ENCODE results near the gene FOCAD.

The FOCAD gene

DNA sequence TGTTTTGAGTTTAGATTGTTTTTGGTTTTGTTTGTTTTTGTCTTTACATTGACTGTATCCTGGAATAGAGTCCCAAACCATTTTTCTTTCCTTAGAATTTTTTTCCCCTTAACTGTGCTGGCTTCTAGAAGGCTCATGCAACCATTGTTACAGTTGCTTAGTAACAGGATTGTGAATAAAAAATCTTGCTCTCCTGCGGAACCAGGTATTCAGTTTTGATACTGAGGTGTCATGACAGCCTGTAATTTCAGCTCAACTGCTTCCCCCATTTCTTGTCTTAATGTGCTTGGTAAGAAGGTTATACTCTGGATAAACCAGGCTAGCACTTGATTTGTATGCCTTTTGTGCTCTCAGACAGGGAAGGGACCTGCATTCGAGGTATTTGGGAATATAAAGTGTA, 42.1 kb downstream of the FOCAD start:
- Histone ChIP-seq H3K4me3 (ENCODE audit: low read depth in 1 of 5, low read length in 5 of 5) (no peak overlapping the region), H3K9me3 (ENCODE audit: control insufficient read depth in 5 of 5, low read length in 5 of 5) (no peaks in the 10 kb centered on the region), H3K4me1 (ENCODE audit: control insufficient read depth in 5 of 5, insufficient read depth in 5 of 5, low read length in 5 of 5) (peaks cover 0 to 4% (median 0%) of the 10 kb centered on the region in 5 donors), H3K27ac (ENCODE audit: low read depth, low read length) (no peak overlapping the region), H3K27me3 (ENCODE audit: control insufficient read depth in 5 of 5, insufficient read depth in 4 of 5, low read length in 5 of 5) (no peaks in the 10 kb centered on the region), H3K9ac (ENCODE audit: low read length in 5 of 5) (no peak overlapping the region), H3K36me3 (ENCODE audit: control insufficient read depth in 5 of 5, insufficient read depth in 5 of 5, low read length in 5 of 5) (peaks cover 3 to 13% (median 7%) of the 10 kb centered on the region in 5 donors)

DNA sequence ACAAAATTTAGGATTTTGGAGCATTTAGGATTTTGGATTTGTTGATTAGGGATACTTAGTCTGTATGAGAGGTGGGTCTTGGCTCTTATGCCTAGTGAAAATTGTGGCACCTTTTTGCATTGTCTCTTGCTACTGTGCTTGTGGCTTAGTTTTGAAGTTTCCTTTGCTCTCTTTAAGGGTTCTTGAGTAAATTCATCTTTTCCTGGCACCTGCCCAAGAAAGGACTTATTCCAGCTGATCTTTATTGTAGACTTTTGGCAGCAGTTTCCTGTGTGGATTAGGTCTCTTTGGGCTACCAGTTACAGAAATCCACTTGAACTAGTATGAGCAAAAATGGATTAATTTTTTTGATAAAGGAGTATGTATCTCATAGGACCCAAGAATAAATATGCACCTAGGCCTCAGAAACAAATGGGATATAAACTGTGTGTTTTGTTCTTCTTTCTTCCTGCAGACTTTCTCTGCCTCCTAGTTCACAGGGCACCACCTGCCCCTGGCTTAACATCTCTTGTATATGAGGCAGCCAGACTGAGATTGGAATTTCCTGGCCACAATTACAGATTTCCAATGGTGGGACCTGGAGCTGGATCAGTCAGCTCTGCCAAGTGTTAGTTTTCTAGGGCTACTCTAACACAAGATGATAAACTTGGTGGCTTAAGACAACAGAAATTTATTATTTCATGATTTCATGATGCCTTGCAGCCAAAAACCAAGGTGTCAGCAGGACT, 44.6 kb downstream of the FOCAD start:
- H3K27ac ChIP-seq (ENCODE audit: low read depth, low read length) = no peak overlapping the region

DNA sequence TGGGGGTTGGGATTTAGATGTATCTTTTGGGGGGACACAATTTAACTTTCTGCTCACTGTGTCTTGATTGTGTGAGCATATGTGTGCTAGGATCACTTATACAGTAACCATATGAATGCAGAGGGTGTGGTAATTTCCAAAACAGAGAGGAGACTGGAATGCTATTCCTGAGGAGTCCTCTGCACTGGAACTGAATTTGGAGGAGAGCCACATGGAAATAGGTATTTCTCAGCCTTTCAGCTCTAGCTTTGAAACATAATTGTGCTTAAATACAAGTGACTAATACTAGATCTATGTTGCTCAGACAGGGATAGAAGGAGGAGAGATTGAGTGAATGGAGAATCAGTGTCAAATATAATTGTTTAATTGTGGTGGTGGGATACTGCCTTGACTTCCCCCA, 45.5 kb downstream of the FOCAD start:
- no peak overlapping the region for H3K4me3 ChIP-seq (ENCODE audit: low read depth in 1 of 5, low read length in 5 of 5)
- no peaks in the 10 kb centered on the region for H3K27me3 ChIP-seq (ENCODE audit: control insufficient read depth in 5 of 5, insufficient read depth in 4 of 5, low read length in 5 of 5)
- H3K9ac ChIP-seq (ENCODE audit: low read length in 5 of 5) = no peak overlapping the region
- peaks cover 0 to 4% (median 0%) of the 10 kb centered on the region in 5 donors for H3K4me1 ChIP-seq (ENCODE audit: control insufficient read depth in 5 of 5, insufficient read depth in 5 of 5, low read length in 5 of 5)
- H3K27ac ChIP-seq (ENCODE audit: low read depth, low read length) = no peak overlapping the region
- H3K36me3 ChIP-seq (ENCODE audit: control insufficient read depth in 5 of 5, insufficient read depth in 5 of 5, low read length in 5 of 5) = peaks cover 0 to 5% (median 4%) of the 10 kb centered on the region in 5 donors
- H3K9me3 ChIP-seq (ENCODE audit: control insufficient read depth in 5 of 5, low read length in 5 of 5) = no peaks in the 10 kb centered on the region

More for the DNA sequence above, 44.6 kb downstream of the FOCAD start:
- H3K9ac ChIP-seq (ENCODE audit: low read length in 5 of 5) = no peak overlapping the region
- H3K4me1 ChIP-seq (ENCODE audit: control insufficient read depth in 5 of 5, insufficient read depth in 5 of 5, low read length in 5 of 5) = peaks cover 0 to 4% (median 0%) of the 10 kb centered on the region in 5 donors
- H3K27me3 ChIP-seq (ENCODE audit: control insufficient read depth in 5 of 5, insufficient read depth in 4 of 5, low read length in 5 of 5) = no peaks in the 10 kb centered on the region
- peaks cover 0 to 7% (median 5%) of the 10 kb centered on the region in 5 donors for H3K36me3 ChIP-seq (ENCODE audit: control insufficient read depth in 5 of 5, insufficient read depth in 5 of 5, low read length in 5 of 5)
- H3K4me3 ChIP-seq (ENCODE audit: low read depth in 1 of 5, low read length in 5 of 5) = no peak overlapping the region
- H3K9me3 ChIP-seq (ENCODE audit: control insufficient read depth in 5 of 5, low read length in 5 of 5) = no peaks in the 10 kb centered on the region

DNA sequence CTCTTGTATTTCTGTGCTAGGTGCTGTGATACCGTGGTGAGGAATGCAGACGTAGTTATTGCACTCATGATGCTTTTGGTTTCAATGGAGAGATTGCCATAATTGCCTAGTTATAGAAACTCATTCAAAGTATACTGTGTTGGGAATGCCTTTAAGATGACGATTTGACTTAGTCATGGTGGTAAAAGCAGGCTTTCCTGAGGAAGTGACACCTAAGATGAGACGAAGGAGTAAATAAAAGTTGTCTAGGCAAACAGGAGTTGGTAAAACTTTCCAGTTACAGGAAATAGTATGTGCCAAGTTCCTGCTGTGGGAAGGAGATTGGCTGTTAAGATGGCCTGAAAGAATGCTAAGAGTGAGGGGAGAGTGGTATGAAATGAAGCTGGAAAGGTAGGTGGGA, 48.1 kb downstream of the FOCAD start:
- no peak overlapping the region for H3K9ac ChIP-seq (ENCODE audit: low read length in 5 of 5)
- H3K36me3 ChIP-seq (ENCODE audit: control insufficient read depth in 5 of 5, insufficient read depth in 5 of 5, low read length in 5 of 5) = peaks cover 0 to 5% (median 3%) of the 10 kb centered on the region in 5 donors
- no peaks in the 10 kb centered on the region for H3K27me3 ChIP-seq (ENCODE audit: control insufficient read depth in 5 of 5, insufficient read depth in 4 of 5, low read length in 5 of 5)
- H3K27ac ChIP-seq (ENCODE audit: low read depth, low read length) = no peak overlapping the region
- H3K9me3 ChIP-seq (ENCODE audit: control insufficient read depth in 5 of 5, low read length in 5 of 5) = no peaks in the 10 kb centered on the region
- H3K4me3 ChIP-seq (ENCODE audit: low read depth in 1 of 5, low read length in 5 of 5) = no peak overlapping the region
- peaks cover 0 to 4% (median 0%) of the 10 kb centered on the region in 5 donors for H3K4me1 ChIP-seq (ENCODE audit: control insufficient read depth in 5 of 5, insufficient read depth in 5 of 5, low read length in 5 of 5)

DNA sequence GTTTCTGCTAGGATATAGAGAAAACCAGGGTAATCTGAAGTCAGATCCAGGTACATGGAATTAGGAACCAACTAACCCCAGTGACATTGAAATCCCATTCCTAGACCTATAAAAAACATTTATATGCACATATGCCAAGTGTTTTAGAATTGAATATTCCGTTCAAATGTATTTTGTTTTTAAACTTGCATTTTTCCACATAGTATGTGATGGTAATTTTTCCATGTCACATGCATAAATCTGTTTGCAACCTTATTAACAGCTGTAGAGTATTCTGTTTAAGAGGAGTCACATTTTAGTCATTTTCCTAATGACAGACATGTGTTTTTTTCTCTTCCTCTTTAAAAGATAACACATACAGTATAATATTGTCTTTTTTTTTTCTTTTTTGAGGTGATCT, 50.2 kb downstream of the FOCAD start:
- Histone ChIP-seq H3K27me3 (ENCODE audit: control insufficient read depth in 5 of 5, insufficient read depth in 4 of 5, low read length in 5 of 5) (no peaks in the 10 kb centered on the region), H3K27ac (ENCODE audit: low read depth, low read length) (no peak overlapping the region)

DNA sequence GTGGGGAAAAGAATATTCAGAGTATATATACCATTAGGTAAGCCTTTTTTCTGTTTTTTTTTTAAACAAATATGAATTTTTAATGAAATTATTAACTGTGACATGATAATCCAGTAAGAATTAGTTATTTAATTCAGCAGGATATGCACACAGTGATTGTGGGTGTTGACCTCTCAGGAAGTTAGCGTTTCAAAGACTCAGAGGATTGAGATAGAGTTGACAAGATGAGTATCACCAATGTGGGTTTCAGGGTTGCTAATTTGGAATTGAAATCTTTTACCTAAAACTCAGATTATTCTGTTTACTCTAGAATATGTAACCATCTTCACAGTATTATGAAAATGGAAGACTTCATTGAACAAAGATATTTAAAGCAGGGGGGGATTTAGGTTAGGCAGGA, 56.2 kb downstream of the FOCAD start:
- Histone ChIP-seq H3K27ac (ENCODE audit: low read depth, low read length) (no peak overlapping the region), H3K9me3 (ENCODE audit: control insufficient read depth in 5 of 5, low read length in 5 of 5) (no peaks in the 10 kb centered on the region), H3K9ac (ENCODE audit: low read length in 5 of 5) (no peak overlapping the region)

More for the DNA sequence above, 50.2 kb downstream of the FOCAD start:
- H3K9ac ChIP-seq (ENCODE audit: low read length in 5 of 5) = no peak overlapping the region
- H3K36me3 ChIP-seq (ENCODE audit: control insufficient read depth in 5 of 5, insufficient read depth in 5 of 5, low read length in 5 of 5) = peaks cover 0 to 10% (median 6%) of the 10 kb centered on the region in 5 donors
- H3K9me3 ChIP-seq (ENCODE audit: control insufficient read depth in 5 of 5, low read length in 5 of 5) = no peaks in the 10 kb centered on the region
- H3K4me3 ChIP-seq (ENCODE audit: low read depth in 1 of 5, low read length in 5 of 5) = no peak overlapping the region
- no peaks in the 10 kb centered on the region for H3K4me1 ChIP-seq (ENCODE audit: control insufficient read depth in 5 of 5, insufficient read depth in 5 of 5, low read length in 5 of 5)

DNA sequence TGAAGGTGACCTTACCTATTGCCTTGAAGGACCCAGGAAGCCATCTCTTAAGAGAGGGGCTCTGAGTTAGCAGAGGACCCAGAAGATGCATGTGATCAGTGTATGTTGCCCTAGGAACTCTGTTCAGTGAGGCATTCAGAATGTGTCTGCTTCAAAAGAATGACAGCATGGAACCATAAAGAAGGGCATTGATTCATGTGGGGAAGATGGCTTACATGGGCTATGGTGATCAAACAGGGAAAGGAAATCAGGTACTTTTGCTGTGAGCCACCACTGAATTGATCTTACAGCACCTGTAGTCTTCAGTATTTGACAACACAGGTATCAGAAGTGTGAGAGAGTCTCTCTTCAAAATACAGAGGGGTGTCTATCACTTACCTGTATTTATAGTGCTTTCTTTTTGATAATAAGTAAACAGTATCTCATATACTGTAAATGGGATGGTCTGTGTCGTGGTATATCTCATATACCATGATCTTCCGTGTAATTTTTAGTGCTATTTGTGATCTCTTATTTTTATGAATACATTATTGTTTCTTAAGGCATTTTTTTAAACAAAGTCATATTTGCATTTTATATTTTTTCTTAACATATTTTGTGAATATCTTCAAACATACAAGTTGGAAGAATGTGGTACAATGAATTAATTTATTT, 57.0 kb downstream of the FOCAD start:
- Histone ChIP-seq H3K27me3 (ENCODE audit: control insufficient read depth in 5 of 5, insufficient read depth in 4 of 5, low read length in 5 of 5) (no peaks in the 10 kb centered on the region), H3K4me1 (ENCODE audit: control insufficient read depth in 5 of 5, insufficient read depth in 5 of 5, low read length in 5 of 5) (no peaks in the 10 kb centered on the region), H3K4me3 (ENCODE audit: low read depth in 1 of 5, low read length in 5 of 5) (no peak overlapping the region), H3K9me3 (ENCODE audit: control insufficient read depth in 5 of 5, low read length in 5 of 5) (no peaks in the 10 kb centered on the region), H3K27ac (ENCODE audit: low read depth, low read length) (no peak overlapping the region), H3K36me3 (ENCODE audit: control insufficient read depth in 5 of 5, insufficient read depth in 5 of 5, low read length in 5 of 5) (peaks cover 3 to 21% (median 15%) of the 10 kb centered on the region in 5 donors), H3K9ac (ENCODE audit: low read length in 5 of 5) (no peak overlapping the region)

More for the DNA sequence above, 56.2 kb downstream of the FOCAD start:
- H3K4me1 ChIP-seq (ENCODE audit: control insufficient read depth in 5 of 5, insufficient read depth in 5 of 5, low read length in 5 of 5) = no peaks in the 10 kb centered on the region
- H3K27me3 ChIP-seq (ENCODE audit: control insufficient read depth in 5 of 5, insufficient read depth in 4 of 5, low read length in 5 of 5) = no peaks in the 10 kb centered on the region
- no peak overlapping the region for H3K4me3 ChIP-seq (ENCODE audit: low read depth in 1 of 5, low read length in 5 of 5)
- H3K36me3 ChIP-seq (ENCODE audit: control insufficient read depth in 5 of 5, insufficient read depth in 5 of 5, low read length in 5 of 5) = peaks cover 3 to 21% (median 15%) of the 10 kb centered on the region in 5 donors

DNA sequence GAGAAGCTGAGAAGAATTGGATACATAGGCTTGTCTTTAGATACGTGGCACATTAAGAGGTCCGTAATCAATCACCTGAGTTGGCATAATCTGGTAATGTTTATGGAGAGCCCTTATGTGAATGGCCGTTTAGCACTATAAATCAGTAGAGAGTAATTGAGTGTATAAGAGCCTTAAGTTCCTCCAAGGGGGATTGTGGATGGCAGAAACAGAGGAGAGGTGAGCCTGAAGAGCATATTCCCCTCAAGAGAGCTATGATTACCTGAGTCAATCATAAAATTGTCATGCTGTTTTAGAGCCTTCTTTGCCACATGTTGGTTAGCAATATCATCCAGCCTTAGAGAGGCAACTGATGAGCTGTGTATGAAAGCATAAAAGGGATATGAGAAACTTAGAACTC, 58.8 kb downstream of the FOCAD start:
- Histone ChIP-seq H3K36me3 (ENCODE audit: control insufficient read depth in 5 of 5, insufficient read depth in 5 of 5, low read length in 5 of 5) (peaks cover 3 to 21% (median 12%) of the 10 kb centered on the region in 5 donors), H3K27me3 (ENCODE audit: control insufficient read depth in 5 of 5, insufficient read depth in 4 of 5, low read length in 5 of 5) (no peaks in the 10 kb centered on the region), H3K9me3 (ENCODE audit: control insufficient read depth in 5 of 5, low read length in 5 of 5) (no peaks in the 10 kb centered on the region), H3K4me1 (ENCODE audit: control insufficient read depth in 5 of 5, insufficient read depth in 5 of 5, low read length in 5 of 5) (no peaks in the 10 kb centered on the region), H3K9ac (ENCODE audit: low read length in 5 of 5) (no peak overlapping the region), H3K4me3 (ENCODE audit: low read depth in 1 of 5, low read length in 5 of 5) (no peak overlapping the region), H3K27ac (ENCODE audit: low read depth, low read length) (no peak overlapping the region)

DNA sequence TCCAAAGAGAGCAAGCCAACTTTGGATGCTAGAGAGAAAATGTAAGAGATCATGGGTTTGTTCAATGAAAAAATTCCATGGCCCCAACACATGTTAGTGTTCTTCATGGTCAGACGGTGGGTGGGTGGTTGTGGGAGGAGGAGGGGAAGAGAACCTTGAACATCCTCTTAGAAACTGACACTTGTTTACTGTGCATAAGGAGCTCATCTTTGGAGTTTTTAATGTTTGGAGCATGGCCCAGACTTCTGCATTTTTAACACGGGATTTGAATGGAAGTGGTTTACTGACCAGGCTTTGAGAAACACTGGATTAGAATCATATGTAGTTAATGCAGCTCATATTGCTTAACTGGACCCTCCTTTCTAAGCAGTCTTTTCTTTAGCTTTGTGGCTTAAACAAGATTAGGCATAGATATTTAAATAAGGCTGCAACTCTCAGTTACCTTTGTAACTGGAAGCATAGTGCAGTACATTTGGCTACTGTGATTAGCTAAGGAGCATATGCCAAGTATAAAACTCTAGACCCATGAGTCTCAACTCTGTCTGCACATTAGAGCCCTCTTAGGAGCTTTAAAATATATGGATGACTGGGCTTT, 60.1 kb downstream of the FOCAD start:
- Histone ChIP-seq H3K9me3 (ENCODE audit: control insufficient read depth in 5 of 5, low read length in 5 of 5) (no peaks in the 10 kb centered on the region), H3K4me1 (ENCODE audit: control insufficient read depth in 5 of 5, insufficient read depth in 5 of 5, low read length in 5 of 5) (no peaks in the 10 kb centered on the region), H3K4me3 (ENCODE audit: low read depth in 1 of 5, low read length in 5 of 5) (no peak overlapping the region), H3K27me3 (ENCODE audit: control insufficient read depth in 5 of 5, insufficient read depth in 4 of 5, low read length in 5 of 5) (no peaks in the 10 kb centered on the region), H3K36me3 (ENCODE audit: control insufficient read depth in 5 of 5, insufficient read depth in 5 of 5, low read length in 5 of 5) (peaks cover 0 to 21% (median 11%) of the 10 kb centered on the region in 5 donors), H3K27ac (ENCODE audit: low read depth, low read length) (no peak overlapping the region), H3K9ac (ENCODE audit: low read length in 5 of 5) (no peak overlapping the region)

DNA sequence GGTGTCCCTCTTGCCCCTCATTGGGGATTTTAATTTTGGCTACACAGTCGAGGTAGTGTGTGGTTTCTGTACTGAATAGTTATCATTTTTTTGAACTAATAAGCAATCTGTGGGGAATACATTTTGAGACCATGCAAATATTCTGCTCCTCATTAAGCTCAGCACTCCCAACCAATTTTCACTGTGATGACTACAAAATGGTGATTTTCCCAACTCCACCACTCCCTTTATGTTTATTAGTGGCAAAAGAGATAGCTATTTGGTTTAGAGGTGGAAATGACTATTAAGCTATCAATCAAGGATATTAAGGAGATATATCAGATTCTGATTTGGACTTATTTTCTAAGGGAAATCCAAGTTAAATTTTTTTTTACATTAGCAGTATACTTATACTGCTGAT, 62.9 kb downstream of the FOCAD start:
- Histone ChIP-seq H3K36me3 (ENCODE audit: control insufficient read depth in 5 of 5, insufficient read depth in 5 of 5, low read length in 5 of 5) (peaks cover 0 to 11% (median 5%) of the 10 kb centered on the region in 5 donors), H3K4me3 (ENCODE audit: low read depth in 1 of 5, low read length in 5 of 5) (no peak overlapping the region), H3K27ac (ENCODE audit: low read depth, low read length) (no peak overlapping the region), H3K9ac (ENCODE audit: low read length in 5 of 5) (no peak overlapping the region), H3K27me3 (ENCODE audit: control insufficient read depth in 5 of 5, insufficient read depth in 4 of 5, low read length in 5 of 5) (no peaks in the 10 kb centered on the region), H3K9me3 (ENCODE audit: control insufficient read depth in 5 of 5, low read length in 5 of 5) (no peaks in the 10 kb centered on the region), H3K4me1 (ENCODE audit: control insufficient read depth in 5 of 5, insufficient read depth in 5 of 5, low read length in 5 of 5) (no peaks in the 10 kb centered on the region)
